ENCODE results near the gene FPR2.

GRCh38 chr19:51820011-51820410, 59.0 kb downstream of the FPR2 start:
- TF ChIP-seq CREB1 (CRISPR knock-in tag; IDR thresholded peaks at IDR 0.05; ENCODE audit: low read depth): no peak
- TF ChIP-seq CTCF (conservative IDR thresholded peaks at IDR 0.05; ENCODE audit: low read depth in 2 of 2): no peak
- TF ChIP-seq EZH2phosphoT487 (IDR thresholded peaks at IDR 0.05; ENCODE audit: unreplicated experiment): no peak
- TF ChIP-seq ETS1 (IDR thresholded peaks at IDR 0.05): no peak
- TF ChIP-seq EZH2 (IDR thresholded peaks at IDR 0.05; ENCODE audit: low read depth, unreplicated experiment): no peak
- no peak for TF ChIP-seq REST (IDR thresholded peaks at IDR 0.05; ENCODE audit: unreplicated experiment)
- no peak for TF ChIP-seq JUNB (IDR thresholded peaks at IDR 0.05; ENCODE audit: unreplicated experiment)
- no peak for TF ChIP-seq NANOG (IDR thresholded peaks at IDR 0.05; ENCODE audit: borderline replicate concordance)
- TF ChIP-seq POLR2AphosphoS5 (IDR thresholded peaks at IDR 0.05; ENCODE audit: low read depth): no peak
